ENCODE results near the gene FN3K.
"Not testable (repeated sequence)": the region's sequence is repeated elsewhere in the genome, so short reads cannot be mapped to it uniquely, and the experiment has no call there.

The FN3K gene

DNA sequence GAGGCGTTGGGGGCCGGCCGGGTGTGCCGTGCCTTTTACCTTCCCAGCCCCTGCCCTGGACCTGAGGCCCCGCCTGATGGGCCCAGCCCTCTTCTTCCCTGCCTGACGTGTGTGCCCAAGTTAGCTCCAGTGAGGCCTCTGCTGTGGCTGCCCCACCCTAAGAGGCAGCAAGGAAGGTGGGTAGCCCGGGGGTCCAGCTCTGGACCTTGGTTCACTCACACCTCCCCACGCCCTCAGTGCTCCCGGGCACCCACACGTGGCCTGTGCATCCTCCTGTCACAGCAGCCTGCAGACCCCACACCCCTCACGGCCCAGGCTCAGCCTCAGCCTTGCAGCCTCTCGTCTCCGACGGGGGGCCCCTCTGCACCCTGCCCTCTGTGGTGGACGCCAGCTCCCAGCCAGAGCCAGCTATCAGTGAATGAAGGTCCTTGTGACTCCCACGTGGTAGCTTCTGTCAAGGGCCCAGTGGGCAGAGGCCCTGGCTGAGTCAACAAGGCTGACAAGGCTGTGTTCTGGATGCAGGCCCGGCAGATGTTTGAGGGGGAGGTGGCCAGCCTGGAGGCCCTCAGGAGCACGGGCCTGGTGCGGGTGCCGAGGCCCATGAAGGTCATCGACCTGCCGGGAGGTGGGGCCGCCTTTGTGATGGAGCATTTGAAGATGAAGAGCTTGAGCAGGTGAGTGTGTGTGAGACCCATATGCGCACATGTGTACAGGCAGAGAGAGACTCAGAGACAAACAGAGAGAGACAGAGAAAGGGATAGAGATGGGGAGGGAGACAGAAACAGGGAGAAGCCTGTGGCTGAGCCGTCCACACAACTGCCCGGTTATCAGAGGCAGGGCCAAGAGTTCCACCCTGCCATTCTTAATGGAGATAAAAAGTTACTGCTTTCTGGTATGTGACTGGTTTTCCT lies 2.8 kb downstream of the FN3K start:
- peak; percentile 55 for DNase-seq

DNA sequence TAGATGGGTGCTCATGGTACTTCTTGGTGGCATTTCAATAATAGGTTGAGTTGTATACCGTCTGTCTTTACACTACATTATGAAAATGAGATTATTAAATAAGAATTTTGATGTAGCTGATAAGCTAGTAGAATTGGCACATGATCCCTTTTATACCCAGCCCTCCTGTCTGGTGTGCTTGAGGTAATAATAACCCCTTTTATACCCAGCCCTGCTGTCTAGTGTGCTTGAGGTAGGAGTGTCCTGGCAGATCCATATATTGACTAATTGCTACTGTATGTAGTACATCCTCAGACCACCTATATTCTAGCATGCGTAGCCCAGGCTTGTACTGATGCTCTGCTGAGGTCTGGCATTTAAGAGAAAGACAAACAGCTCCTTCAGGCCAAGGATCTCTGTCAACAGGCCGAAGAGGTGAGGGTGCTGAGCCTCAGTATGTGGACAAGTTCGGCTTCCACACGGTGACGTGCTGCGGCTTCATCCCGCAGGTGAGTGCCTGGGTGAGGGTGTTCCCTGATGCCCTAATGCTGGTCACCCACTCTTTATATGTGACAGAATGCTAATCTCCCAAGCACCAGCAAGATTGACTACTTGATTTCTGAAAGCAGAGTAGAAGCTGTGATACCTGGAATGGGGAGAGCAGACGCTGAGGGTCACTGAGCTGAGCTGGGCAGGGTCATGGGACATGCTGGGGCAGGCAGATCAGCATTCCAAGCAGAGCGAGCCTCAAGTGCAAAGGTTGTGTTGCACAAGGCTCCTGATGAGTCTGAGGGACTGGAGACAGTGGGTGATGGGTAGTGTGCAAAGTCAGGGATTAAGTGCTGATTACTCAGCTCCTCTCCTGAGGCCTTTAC lies 5.7 kb downstream of the FN3K start:
- no peak for DNase-seq

GRCh38 chr17:82743344-82744219 lies 8.2 kb downstream of the FN3K start:
- no peak for DNase-seq

- DNase-seq: not testable (repeated sequence)
These were observed 9.3 kb downstream of the FN3K start for GRCh38 chr17:82744736-82745135.

DNA sequence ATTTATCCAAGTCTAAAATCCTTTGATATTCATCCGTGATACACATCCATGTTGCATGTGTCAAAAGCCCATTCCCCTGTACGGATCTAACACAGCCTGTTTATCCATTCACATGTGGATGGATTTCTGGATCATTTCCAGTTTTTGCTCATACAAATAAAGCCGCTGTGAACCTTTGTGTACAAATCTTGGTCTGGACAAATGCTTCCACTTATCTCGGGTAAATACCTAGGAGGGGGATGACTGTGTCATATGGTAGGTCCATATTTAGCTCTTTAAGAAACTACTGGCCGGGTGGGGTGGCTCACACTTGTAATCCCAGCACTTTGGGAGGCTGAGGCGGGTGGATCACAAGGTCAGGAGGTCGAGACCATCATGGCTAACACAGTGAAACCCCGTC lies 10.1 kb downstream of the FN3K start:
- no peak for DNase-seq

DNA sequence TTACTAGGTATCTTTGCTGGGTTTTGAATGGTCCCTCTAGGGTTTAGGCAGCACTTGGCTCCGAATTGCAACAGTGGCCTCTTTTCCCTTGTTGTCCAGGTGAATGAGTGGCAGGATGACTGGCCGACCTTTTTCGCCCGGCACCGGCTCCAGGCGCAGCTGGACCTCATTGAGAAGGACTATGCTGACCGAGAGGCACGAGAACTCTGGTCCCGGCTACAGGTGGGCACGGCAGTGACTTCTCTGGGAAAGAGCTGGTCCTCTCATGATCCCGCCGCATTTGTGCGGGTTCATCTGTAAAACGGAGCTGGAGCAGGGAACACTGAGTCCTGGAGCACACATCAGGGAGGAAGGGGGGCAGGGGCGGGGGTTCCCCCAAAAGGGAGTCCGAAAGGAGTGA lies 13.3 kb downstream of the FN3K start:
- no peak for DNase-seq

GRCh38 chr17:82750241-82750908 lies 15.0 kb downstream of the FN3K start:
- DNase-seq: no peak

GRCh38 chr17:82751171-82751570 lies 15.8 kb downstream of the FN3K start:
- no peak for DNase-seq

- peak; percentile 77 for DNase-seq
These were observed 16.4 kb downstream of the FN3K start, which contains the start of gene TBCD for GRCh38 chr17:82751571-82752370. TSS of gene TBCD (plus strand) at chr17:82752065. CDS start at chr17:82752194, 129 bp downstream.

GRCh38 chr17:82752371-82753200 lies 17.2 kb downstream of the FN3K start:
- no peak for DNase-seq

- DNase-seq: no peak
These were observed 17.7 kb downstream of the FN3K start for GRCh38 chr17:82753201-82753464.

DNA sequence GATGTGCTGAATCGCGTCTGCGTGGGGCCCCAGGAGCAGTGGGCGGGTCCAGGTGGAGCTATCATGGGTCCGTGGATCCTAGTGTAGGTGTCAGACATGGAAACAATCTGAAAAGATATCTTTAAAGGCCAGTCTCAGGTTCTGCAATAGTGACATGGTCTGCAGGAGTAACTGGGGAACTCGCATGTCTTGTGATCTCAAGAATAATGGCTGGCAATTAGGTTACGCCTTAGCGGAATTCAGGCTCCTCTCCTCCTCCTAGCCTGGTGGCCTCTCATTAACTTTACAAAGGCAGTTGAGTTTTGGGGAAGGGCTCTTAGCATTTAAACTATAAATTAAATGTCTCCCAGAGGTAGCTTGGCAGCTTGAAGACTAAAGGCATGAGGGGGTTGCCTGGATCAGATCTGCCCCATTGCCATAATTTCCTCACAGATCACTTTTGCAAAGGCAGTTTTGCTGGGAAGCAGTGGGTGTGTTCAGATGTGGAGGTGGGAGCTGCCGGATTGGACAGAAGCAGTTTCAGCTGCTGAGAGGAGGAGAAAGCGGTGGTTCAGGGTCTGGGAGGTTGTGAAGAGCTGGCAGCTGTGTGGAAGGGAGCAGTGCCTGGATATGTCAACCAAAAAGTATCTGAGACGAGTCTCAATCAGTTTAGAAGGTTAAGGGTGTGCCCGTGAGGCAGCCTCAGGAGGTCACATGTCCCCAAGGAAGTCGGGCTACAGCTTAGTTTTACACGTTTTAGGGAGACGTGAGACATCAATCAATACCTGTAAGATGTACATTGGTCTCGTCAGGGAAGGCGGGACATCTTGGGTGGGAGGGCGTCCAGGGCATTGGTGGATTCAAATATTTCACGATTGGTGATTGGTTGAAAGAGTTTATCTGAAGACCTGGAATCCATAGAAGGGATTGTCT lies 19.1 kb downstream of the FN3K start:
- no peak for DNase-seq

GRCh38 chr17:82756166-82756565 lies 20.8 kb downstream of the FN3K start:
- DNase-seq: no peak

- DNase-seq: no peak
These were observed 30.0 kb downstream of the FN3K start for GRCh38 chr17:82765371-82765770.

DNA sequence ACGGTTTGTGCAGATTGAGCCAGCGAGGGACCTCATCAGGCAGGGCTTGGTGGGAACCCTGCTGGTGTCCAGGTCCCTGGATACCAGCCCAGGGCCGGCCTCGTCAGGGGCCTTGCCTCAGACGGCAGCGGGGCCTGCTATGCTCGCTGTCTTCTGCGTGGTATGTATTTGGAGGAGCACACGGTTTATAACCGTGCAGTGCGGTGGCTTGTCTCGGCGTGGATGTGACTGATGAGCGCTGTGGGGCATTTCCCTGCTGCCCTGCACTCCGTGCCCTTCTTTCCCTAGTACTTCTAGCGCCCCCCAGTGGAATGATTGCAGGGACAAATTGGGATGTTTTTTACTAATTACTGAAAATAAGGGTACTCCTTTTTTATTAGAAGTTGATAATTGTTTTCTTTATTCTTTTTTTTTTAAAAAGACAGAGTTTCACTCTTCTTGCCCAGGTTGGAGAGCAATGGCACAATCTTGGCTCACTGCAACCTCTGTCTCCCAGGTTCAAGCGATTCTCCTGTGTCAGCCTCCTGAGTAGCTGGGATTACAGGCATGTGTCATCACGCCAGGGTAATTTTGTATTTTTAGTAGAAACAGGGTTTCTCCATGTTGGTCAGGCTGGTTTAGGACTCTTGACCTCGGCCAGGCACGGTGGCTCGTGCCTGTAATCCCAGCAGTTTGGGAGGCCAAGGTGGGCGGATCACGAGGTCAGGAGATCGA lies 31.8 kb downstream of the FN3K start:
- no peak for DNase-seq

DNA sequence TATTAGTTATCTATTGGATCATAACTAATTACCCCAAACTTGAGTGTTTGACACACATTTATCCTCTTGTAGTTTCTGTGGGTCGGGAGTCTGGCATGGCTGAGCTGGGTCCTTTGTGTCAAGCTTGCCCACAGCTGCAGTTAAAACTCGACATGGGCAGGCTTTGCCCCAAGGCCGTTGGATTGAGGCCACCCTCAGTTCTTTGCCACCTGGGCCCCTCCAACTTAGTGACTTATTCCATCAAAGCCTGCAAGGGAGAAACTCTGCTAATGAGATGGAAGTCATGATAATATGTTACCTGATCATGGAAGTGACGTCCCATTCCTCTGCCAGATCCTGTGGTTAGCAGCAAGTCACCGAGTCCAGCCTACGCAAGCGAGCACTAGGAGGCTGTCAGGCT lies 33.6 kb downstream of the FN3K start:
- DNase-seq: no peak

GRCh38 chr17:82772026-82772425 lies 36.6 kb downstream of the FN3K start:
- no peak for DNase-seq

- not testable (repeated sequence) for DNase-seq
These were observed 39.0 kb downstream of the FN3K start for GRCh38 chr17:82774456-82774855.

Measured in NCI-H1092 (cell line).